IMR-90 (cell line): ENCODE results near the gene KIF3A. TPM values are rescaled to one million over a fixed set of nuclear protein-coding genes. Genes with fewer than 3 reads are reported as not detected.

Experiments
- ATAC-seq: fragments of 200-7000 bp; cut with Tn5 transposase; 2 replicates; pipeline ENCODE4 v1.9.1; 2020; ENCODE audit warnings: low read depth, mild to moderate bottlenecking, moderate library complexity
- BruUV-seq: library from RNA; stranded (reverse); fragments of 400-500 nt; replicated peaks from 2 replicates; lab custom pipeline; 2021; lab: Mats Ljungman, UMichigan
- CTCF ChIA-PET: fragments of 300-600 bp; formaldehyde crosslinking; extraction: SDS; loops from one replicate; lab custom pipeline; 2021; ENCODE audit warnings: antibody characterized with exemption; lab: Yijun Ruan, JAX
- POLR2A ChIA-PET: fragments of 300-600 bp; sonication (Branson Sonifier 250); formaldehyde crosslinking; loops from one replicate; lab custom pipeline; 2022; ENCODE audit warnings: antibody characterized with exemption; ENCODE audit not compliant: unreplicated experiment; lab: Charles Lee
- DNase-seq: peaks from one replicate; pipeline ENCODE4 v3.0.0; 2013
- H2AFZ ChIP-seq: replicated peaks from 2 replicates; pipeline ENCODE3; 2013; ENCODE audit warnings: low read length, mild to moderate bottlenecking; ENCODE audit not compliant: poor library complexity
- H2AK5ac ChIP-seq: 2 replicates; pipeline ENCODE4 v1.6.1; 2013; ENCODE audit warnings: low read depth, low read length, inconsistent platforms
- H2AK9ac ChIP-seq: replicated peaks from 2 replicates; pipeline ENCODE3; 2013; ENCODE audit warnings: mild to moderate bottlenecking, low read depth, low read length, moderate library complexity; ENCODE audit not compliant: poor library complexity
- H2BK120ac ChIP-seq: 2 replicates; pipeline ENCODE4 v1.6.1; 2013; ENCODE audit warnings: low read depth, low read length, inconsistent platforms
- H2BK15ac ChIP-seq: 3 replicates; pipeline ENCODE4 v1.6.1; 2013; ENCODE audit warnings: low read depth, low read length, inconsistent platforms
- H2BK20ac ChIP-seq: 2 replicates; pipeline ENCODE4 v1.6.1; 2013; ENCODE audit warnings: low read depth, mild to moderate bottlenecking, inconsistent platforms, low read length, moderate library complexity
- H2BK5ac ChIP-seq: 2 replicates; pipeline ENCODE4 v1.6.1; 2013; ENCODE audit warnings: mild to moderate bottlenecking, low read depth, low read length, inconsistent platforms; ENCODE audit not compliant: poor library complexity, severe bottlenecking
- H3K14ac ChIP-seq: replicated peaks from 2 replicates; pipeline ENCODE4 v1.6.1; 2013; ENCODE audit warnings: low read depth, low read length, inconsistent platforms
- H3K18ac ChIP-seq: 2 replicates; pipeline ENCODE4 v1.6.1; 2013; ENCODE audit warnings: low read depth, low read length, control low read depth
- H3K23ac ChIP-seq: 2 replicates; pipeline ENCODE4 v1.6.1; 2013; ENCODE audit warnings: low read depth, low read length, inconsistent platforms
- H3K27ac ChIP-seq: 2 replicates; pipeline ENCODE4 v1.5.1; 2013; ENCODE audit warnings: mild to moderate bottlenecking, control low read depth, low read length; ENCODE audit not compliant: insufficient read depth
- H3K27me3 ChIP-seq: 2 replicates; pipeline ENCODE4 v1.6.1; 2013; ENCODE audit warnings: low read length; ENCODE audit not compliant: control insufficient read depth, insufficient read depth
- H3K36me3 ChIP-seq: 2 replicates; pipeline ENCODE4 v1.6.1; 2013; ENCODE audit warnings: low read length, mixed read lengths; ENCODE audit not compliant: control insufficient read depth, insufficient read depth
- H3K4ac ChIP-seq: 2 replicates; pipeline ENCODE4 v1.6.1; 2013; ENCODE audit warnings: low read depth, low read length, inconsistent platforms
- H3K4me1 ChIP-seq: 2 replicates; pipeline ENCODE4 v1.6.1; 2013; ENCODE audit warnings: low read length, mixed read lengths; ENCODE audit not compliant: control insufficient read depth, insufficient read depth
- H3K4me2 ChIP-seq: 2 replicates; pipeline ENCODE4 v1.6.1; 2013; ENCODE audit warnings: low read depth, mild to moderate bottlenecking, control low read depth, low read length, moderate library complexity
- H3K4me3 ChIP-seq: 2 replicates; pipeline ENCODE4 v1.5.1; 2013; ENCODE audit warnings: low read depth, mild to moderate bottlenecking, control low read depth, low read length, moderate library complexity; ENCODE audit not compliant: insufficient read depth
- H3K56ac ChIP-seq: 2 replicates; pipeline ENCODE4 v1.6.1; 2013; ENCODE audit warnings: low read length, inconsistent platforms; ENCODE audit not compliant: insufficient read depth; ENCODE audit errors: extremely low read depth
- H3K79me1 ChIP-seq, 2 experiments: 2 replicates each; pipeline ENCODE4 v1.6.1; 2013; ENCODE audit warnings: low read length in 2 of 2, inconsistent platforms in 1 of 2, low read depth in 1 of 2
- H3K9ac ChIP-seq: 2 replicates; pipeline ENCODE4 v1.6.1; 2013; ENCODE audit warnings: low read depth, low read length, control low read depth
- H3K9me1 ChIP-seq: 2 replicates; pipeline ENCODE4 v1.6.1; 2013; ENCODE audit warnings: low read length, inconsistent platforms; ENCODE audit not compliant: insufficient read depth
- H3K9me3 ChIP-seq: 2 replicates; pipeline ENCODE4 v1.6.1; 2013; ENCODE audit warnings: low read length; ENCODE audit not compliant: control insufficient read depth, insufficient read depth
- H4K20me1 ChIP-seq: 2 replicates; pipeline ENCODE4 v1.6.1; 2013; ENCODE audit warnings: low read length, inconsistent platforms; ENCODE audit not compliant: insufficient read depth
- H4K5ac ChIP-seq: 2 replicates; pipeline ENCODE4 v1.6.1; 2013; ENCODE audit warnings: mild to moderate bottlenecking, low read depth, low read length, control low read depth
- H4K8ac ChIP-seq, 2 experiments: 2 replicates each; pipeline ENCODE4 v1.6.1; 2013; ENCODE audit warnings: low read depth in 2 of 2, low read length in 2 of 2, control low read depth in 1 of 2, inconsistent platforms in 1 of 2
- H4K91ac ChIP-seq: 2 replicates; pipeline ENCODE4 v1.6.1; 2013; ENCODE audit warnings: low read depth, low read length, inconsistent platforms; ENCODE audit not compliant: insufficient read depth
- BHLHE40 ChIP-seq: fragments of 150-350 bp; IDR thresholded peaks from 2 replicates; pipeline ENCODE4 v1.6.1; 2016; ENCODE audit warnings: mild to moderate bottlenecking, low read depth, low read length
- CEBPB ChIP-seq: IDR thresholded peaks from 2 replicates; pipeline ENCODE4 v1.6.1; 2012; ENCODE audit warnings: low read depth, low read length, improper control_type of control experiment
- CHD1 ChIP-seq: IDR thresholded peaks from 2 replicates; pipeline ENCODE4 v1.6.1; 2012; ENCODE audit warnings: low read depth, low read length, improper control_type of control experiment
- FOS ChIP-seq: fragments of 150-350 bp; IDR thresholded peaks from 2 replicates; pipeline ENCODE4 v1.6.1; 2016; ENCODE audit warnings: low read depth, low read length
- MXI1 ChIP-seq: IDR thresholded peaks from 2 replicates; pipeline ENCODE4 v1.6.1; 2012; ENCODE audit warnings: low read depth, mild to moderate bottlenecking, low read length, moderate library complexity, borderline replicate concordance
- NFE2L2 ChIP-seq: fragments of 150-350 bp; IDR thresholded peaks from 2 replicates; pipeline ENCODE4 v1.6.1; 2016; ENCODE audit warnings: low read depth, mild to moderate bottlenecking, low read length
- POLR2A ChIP-seq: IDR thresholded peaks from 2 replicates; pipeline ENCODE4 v1.6.1; 2012; ENCODE audit warnings: mild to moderate bottlenecking, low read depth, low read length
- RCOR1 ChIP-seq: IDR thresholded peaks from 2 replicates; pipeline ENCODE4 v1.6.1; 2012; ENCODE audit warnings: mild to moderate bottlenecking, low read length, improper control_type of control experiment; ENCODE audit not compliant: insufficient replicate concordance
- RFX5 ChIP-seq: IDR thresholded peaks from 2 replicates; pipeline ENCODE4 v1.8.0; 2012; ENCODE audit warnings: low read depth, mild to moderate bottlenecking, low read length, moderate library complexity
- SMC3 ChIP-seq: fragments of 150-350 bp; IDR thresholded peaks from 2 replicates; pipeline ENCODE4 v1.6.1; 2016; ENCODE audit warnings: low read depth, mild to moderate bottlenecking, antibody characterized with exemption, low read length, moderate library complexity
- dilution Hi-C: fragments of 300-500 bp; cut with HindIII; formaldehyde crosslinking; loops from one replicate; pipeline ENCODE4 v1.14.3; 2018; ENCODE audit warnings: low sequenced_read_pairs; ENCODE audit not compliant: unreplicated experiment
- in situ Hi-C: fragments of 300-500 bp; cut with MboI; formaldehyde crosslinking; loops from 3 replicates; pipeline ENCODE4 v1.14.3; 2019; ENCODE audit warnings: low sequenced_read_pairs, inconsistent platforms, mixed read lengths
- intact Hi-C: fragments of 100-400 bp; cut with micrococcal nuclease; formaldehyde crosslinking; loops from 2 replicates; pipeline ENCODE4 v1.10.0; 2022
- polyA plus RNA-seq, 3 experiments: library from polyadenylated mRNA; depleted of rRNA; stranded (reverse); fragments of >200 nt; gene quantifications; 2 replicates each; pipeline ENCODE4 v1.2.3, GENCODE V29; 2012; ENCODE audit warnings: low replicate concordance in 1 of 3
- total RNA-seq: library from RNA; depleted of rRNA; stranded (reverse); fragments of >200 nt; gene quantifications from 2 replicates; pipeline ENCODE4 v1.2.3, GENCODE V29; 2012
- TF ChIP-seq, protein P1 (sequence below): fragments of 150-350 bp; IDR thresholded peaks from 2 replicates; pipeline ENCODE4 v1.6.1; 2016; ENCODE audit warnings: low read depth, mild to moderate bottlenecking, low read length, moderate library complexity, borderline replicate concordance
- TF ChIP-seq, protein P2 (sequence below): fragments of 150-350 bp; IDR thresholded peaks from 2 replicates; pipeline ENCODE4 v1.6.1; 2017; ENCODE audit warnings: mild to moderate bottlenecking, antibody characterized with exemption, low read length, low read depth

Gene KIF3A
- total and polyA plus RNA-seq, 2 of the 4 experiments (the other 2 are of a cell fraction), result 4.3 to 4.5 TPM

DNA sequence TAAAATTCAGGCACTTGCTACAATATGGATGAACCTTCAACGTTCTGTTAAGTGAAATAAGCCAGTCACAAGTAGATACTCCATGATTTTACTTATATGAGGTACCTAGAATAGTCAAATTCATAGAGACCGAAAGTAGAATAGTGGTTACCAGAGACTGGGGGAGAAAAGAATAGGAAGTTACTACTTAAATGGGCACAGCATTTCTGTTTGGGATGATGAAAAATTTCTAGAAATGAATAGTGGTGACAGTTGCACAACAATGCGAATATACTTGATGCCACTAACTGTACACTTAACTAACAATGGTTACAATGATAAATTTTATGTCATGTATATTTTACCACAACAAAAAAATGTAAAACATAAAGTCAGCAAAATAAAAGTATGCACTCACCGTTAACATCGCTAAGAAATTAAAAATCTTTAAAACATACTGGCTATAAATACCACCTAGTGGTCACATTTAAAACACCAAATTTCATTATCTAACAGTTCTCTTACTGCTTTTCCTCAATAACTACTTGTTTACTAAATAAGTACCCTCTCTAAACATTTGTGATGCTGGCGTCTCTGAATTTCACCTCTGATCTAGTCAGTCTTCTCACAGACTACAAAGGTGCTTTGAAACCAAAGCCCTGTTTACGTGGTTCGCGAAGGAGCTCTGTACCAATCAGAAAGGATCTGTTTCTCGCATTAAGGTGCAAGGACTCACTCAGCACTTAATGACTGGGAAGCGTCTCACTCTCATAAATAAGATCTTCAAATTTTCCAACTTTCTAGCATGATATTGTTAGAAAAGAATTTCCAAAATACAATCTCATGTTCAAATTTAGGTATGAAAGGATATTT, 22.7 kb downstream of the KIF3A start (continued):
- TF ChIP-seq, protein P1, sequence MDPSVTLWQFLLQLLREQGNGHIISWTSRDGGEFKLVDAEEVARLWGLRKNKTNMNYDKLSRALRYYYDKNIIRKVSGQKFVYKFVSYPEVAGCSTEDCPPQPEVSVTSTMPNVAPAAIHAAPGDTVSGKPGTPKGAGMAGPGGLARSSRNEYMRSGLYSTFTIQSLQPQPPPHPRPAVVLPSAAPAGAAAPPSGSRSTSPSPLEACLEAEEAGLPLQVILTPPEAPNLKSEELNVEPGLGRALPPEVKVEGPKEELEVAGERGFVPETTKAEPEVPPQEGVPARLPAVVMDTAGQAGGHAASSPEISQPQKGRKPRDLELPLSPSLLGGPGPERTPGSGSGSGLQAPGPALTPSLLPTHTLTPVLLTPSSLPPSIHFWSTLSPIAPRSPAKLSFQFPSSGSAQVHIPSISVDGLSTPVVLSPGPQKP, result no peak

GRCh38 chr5:132708645-132709044, 28.7 kb downstream of the KIF3A start:
- Histone ChIP-seq H3K27ac (no peak overlapping the region), H3K4me2 (no peak overlapping the region), H3K56ac (no peak overlapping the region), H4K5ac (no peak overlapping the region), H2BK15ac (no peak overlapping the region), H2AK5ac (no peak overlapping the region), H2AK9ac (no peak overlapping the region), H3K14ac (no peak overlapping the region), H2BK5ac (no peak overlapping the region), H2BK20ac (no peak overlapping the region), H3K79me1 (no peaks in the 10 kb centered on the region), H3K18ac (no peak overlapping the region), H3K9me3 (no peaks in the 10 kb centered on the region), H4K8ac (no peak overlapping the region), H3K9me1 (no peaks in the 10 kb centered on the region), H3K9ac (no peak overlapping the region), H2AFZ (no peak overlapping the region), H3K4me1 (no peaks in the 10 kb centered on the region), H3K27me3 (no peaks in the 10 kb centered on the region), H4K91ac (no peak overlapping the region), H3K4ac (no peak overlapping the region), H3K23ac (no peak overlapping the region), H3K4me3 (no peak overlapping the region), H3K36me3 (no peaks in the 10 kb centered on the region; the same call in 1 of the 2 replicates), H2BK120ac (no peak overlapping the region), H4K20me1 (no peaks in the 10 kb centered on the region)
- DNase-seq (no peak), ATAC-seq (no peak)
- in situ Hi-C loops (no loop called here), dilution Hi-C loops (no loop called here), intact Hi-C loops (loop anchor here (5.0 to 10.0 kb wide), 2 partner anchors 96 to 184 kb away; no protein-coding TSS in a partner anchor)
- ChIA-PET POLR2A (no interaction called here), CTCF (interaction anchor here (0.7 to 1.5 kb wide), 2 partner anchors 28 to 181 kb away, joined by 3 to 6 read pairs; no protein-coding TSS in a partner anchor)
- no TSS peak for BruUV-seq
- TF ChIP-seq MXI1, result no peak
- TF ChIP-seq FOS, result no peak
- no peak for TF ChIP-seq CEBPB
- no peak for TF ChIP-seq POLR2A
- TF ChIP-seq, protein P2, sequence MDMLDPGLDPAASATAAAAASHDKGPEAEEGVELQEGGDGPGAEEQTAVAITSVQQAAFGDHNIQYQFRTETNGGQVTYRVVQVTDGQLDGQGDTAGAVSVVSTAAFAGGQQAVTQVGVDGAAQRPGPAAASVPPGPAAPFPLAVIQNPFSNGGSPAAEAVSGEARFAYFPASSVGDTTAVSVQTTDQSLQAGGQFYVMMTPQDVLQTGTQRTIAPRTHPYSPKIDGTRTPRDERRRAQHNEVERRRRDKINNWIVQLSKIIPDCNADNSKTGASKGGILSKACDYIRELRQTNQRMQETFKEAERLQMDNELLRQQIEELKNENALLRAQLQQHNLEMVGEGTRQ, result no peak
- TF ChIP-seq NFE2L2, result no peak
- TF ChIP-seq BHLHE40, result no peak
- no peak for TF ChIP-seq RCOR1
- TF ChIP-seq SMC3, result no peak
- no peak for TF ChIP-seq RFX5
- TF ChIP-seq, protein P1, result no peak
- no peak for TF ChIP-seq CHD1
